OCI-LY1 (cell line): Measurements from ENCODE around the gene RPL18.
"Not testable (repeated sequence)": the region's sequence is repeated elsewhere in the genome, so short reads cannot be mapped to it uniquely, and the experiment has no call there.

Experiments used
- H2AFZ ChIP-seq: fragments of 200-600 bp; sonication (generic), shearing (Covaris generic); 2 replicates; pipeline ENCODE4 v1.6.0; 2014; ENCODE audit warnings: antibody characterized with exemption, mild to moderate bottlenecking, low read length
- H3F3A ChIP-seq: fragments of 200-600 bp; sonication (generic), shearing (Covaris generic); 2 replicates; pipeline ENCODE4 v1.6.0; 2014; ENCODE audit warnings: mild to moderate bottlenecking, antibody characterized with exemption, low read length, moderate library complexity; ENCODE audit not compliant: insufficient read depth
- H3K27ac ChIP-seq: fragments of 200-600 bp; sonication (generic); 2 replicates; pipeline ENCODE4 v1.5.1; 2014; ENCODE audit warnings: low read length, mixed run types, mild to moderate bottlenecking, low read depth; ENCODE audit not compliant: poor library complexity, severe bottlenecking
- H3K27me3 ChIP-seq: fragments of 200-600 bp; sonication (generic); 2 replicates; pipeline ENCODE4 v1.6.0; 2014; ENCODE audit warnings: antibody characterized with exemption, mild to moderate bottlenecking, low read length, moderate library complexity; ENCODE audit not compliant: insufficient read depth
- H3K36me3 ChIP-seq: fragments of 200-600 bp; sonication (generic); 2 replicates; pipeline ENCODE4 v1.6.1; 2014; ENCODE audit warnings: mild to moderate bottlenecking, antibody characterized with exemption, low read length, moderate library complexity, mixed read lengths; ENCODE audit not compliant: insufficient read depth
- H3K4me1 ChIP-seq: fragments of 200-600 bp; sonication (generic); 2 replicates; pipeline ENCODE4 v1.5.1; 2014; ENCODE audit warnings: mild to moderate bottlenecking, low read length, moderate library complexity; ENCODE audit not compliant: insufficient read depth, severe bottlenecking
- H3K4me2 ChIP-seq: fragments of 200-600 bp; sonication (generic), shearing (Covaris generic); 2 replicates; pipeline ENCODE4 v1.6.1; 2014; ENCODE audit warnings: low read length
- H3K4me3 ChIP-seq: fragments of 200-600 bp; sonication (generic); 2 replicates; pipeline ENCODE4 v1.5.1; 2014; ENCODE audit warnings: low read length, low read depth, mild to moderate bottlenecking, mixed read lengths; ENCODE audit not compliant: poor library complexity, severe bottlenecking
- H3K79me2 ChIP-seq: fragments of 200-600 bp; shearing (Covaris generic); 2 replicates; pipeline ENCODE4 v1.6.1; 2016; ENCODE audit warnings: mixed run types, low read length, mixed read lengths; ENCODE audit not compliant: insufficient read depth
- H3K9ac ChIP-seq: fragments of 200-600 bp; sonication (generic), shearing (Covaris generic); 2 replicates; pipeline ENCODE4 v1.6.1; 2014; ENCODE audit warnings: mild to moderate bottlenecking, low read length, mixed read lengths
- H3K9me2 ChIP-seq: fragments of 200-600 bp; sonication (generic), shearing (Covaris generic); 2 replicates; pipeline ENCODE4 v1.6.1; 2014; ENCODE audit warnings: low read depth, mild to moderate bottlenecking, low read length, mixed read lengths
- H3K9me3 ChIP-seq: fragments of 200-600 bp; shearing (Covaris generic); 2 replicates; pipeline ENCODE4 v1.6.1; 2014; ENCODE audit warnings: low read length, mixed read lengths
- H4K20me1 ChIP-seq: fragments of 200-600 bp; sonication (generic), shearing (Covaris generic); 2 replicates; pipeline ENCODE4 v1.6.0; 2016; ENCODE audit warnings: mild to moderate bottlenecking, low read length; ENCODE audit not compliant: insufficient read depth
- CTCF ChIP-seq: fragments of 200-600 bp; sonication (generic), shearing (Covaris generic); IDR thresholded peaks from 2 replicates; pipeline ENCODE4 v1.5.1; 2017; ENCODE audit warnings: mild to moderate bottlenecking, antibody characterized with exemption, low read length, moderate library complexity, mixed read lengths
- EZH2 ChIP-seq: fragments of 200-600 bp; sonication (generic), shearing (Covaris generic); IDR thresholded peaks from 2 replicates; pipeline ENCODE4 v1.8.0; 2017; ENCODE audit warnings: borderline replicate concordance, mixed run types, mild to moderate bottlenecking, antibody characterized with exemption, low read length, moderate library complexity, mixed read lengths

The RPL18 gene

GRCh38 chr19:48658483-48658882, 39.5 kb upstream of the RPL18 start:
- Histone ChIP-seq H4K20me1 (no peaks in the 10 kb centered on the region), H3K9me2 (no peaks in the 10 kb centered on the region), H3K4me1 (peaks cover 7% of the 10 kb centered on the region), H3K36me3 (no peaks in the 10 kb centered on the region), H3K27ac (no peak overlapping the region), H3K4me3 (no peak overlapping the region), H3K4me2 (no peak overlapping the region), H3K27me3 (no peaks in the 10 kb centered on the region), H3K9ac (no peak overlapping the region), H2AFZ (no peak overlapping the region), H3K9me3 (no peaks in the 10 kb centered on the region), H3F3A (no peaks in the 10 kb centered on the region), H3K79me2 (no peaks in the 10 kb centered on the region)
- TF ChIP-seq EZH2: no peak
- TF ChIP-seq CTCF: no peak

GRCh38 chr19:48657828-48658227, 38.9 kb upstream of the RPL18 start:
- H3K4me2 ChIP-seq, H2AFZ ChIP-seq, H3K4me1 ChIP-seq, H3F3A ChIP-seq, H3K9me2 ChIP-seq, H3K79me2 ChIP-seq, H3K9me3 ChIP-seq, H3K27ac ChIP-seq, H3K4me3 ChIP-seq, H3K9ac ChIP-seq, H4K20me1 ChIP-seq, H3K36me3 ChIP-seq, H3K27me3 ChIP-seq: not testable (repeated sequence)

GRCh38 chr19:48656840-48657474, 38.0 kb upstream of the RPL18 start:
- H3K4me3 ChIP-seq: no peak overlapping the region
- no peak for TF ChIP-seq CTCF
- TF ChIP-seq EZH2: no peak
- H3K9ac ChIP-seq: no peak overlapping the region
- H3K4me2 ChIP-seq: no peak overlapping the region
- no peaks in the 10 kb centered on the region for H3K27me3 ChIP-seq
- H4K20me1 ChIP-seq: no peaks in the 10 kb centered on the region
- no peak overlapping the region for H2AFZ ChIP-seq
- H3K36me3 ChIP-seq: no peaks in the 10 kb centered on the region
- no peaks in the 10 kb centered on the region for H3F3A ChIP-seq
- no peaks in the 10 kb centered on the region for H3K79me2 ChIP-seq
- H3K4me1 ChIP-seq: peaks cover 13% of the 10 kb centered on the region
- H3K27ac ChIP-seq: no peak overlapping the region
- H3K9me2 ChIP-seq: no peaks in the 10 kb centered on the region
- no peaks in the 10 kb centered on the region for H3K9me3 ChIP-seq

- Histone ChIP-seq H3K9me2 (no peaks in the 10 kb centered on the region), H3K4me1 (peaks cover 22% of the 10 kb centered on the region), H3K36me3 (no peaks in the 10 kb centered on the region), H3K4me2 (no peak overlapping the region), H3K27me3 (no peaks in the 10 kb centered on the region), H3F3A (no peaks in the 10 kb centered on the region), H4K20me1 (no peaks in the 10 kb centered on the region), H2AFZ (no peak overlapping the region), H3K4me3 (no peak overlapping the region), H3K27ac (no peak overlapping the region), H3K9me3 (no peaks in the 10 kb centered on the region), H3K9ac (no peak overlapping the region), H3K79me2 (no peaks in the 10 kb centered on the region)
- TF ChIP-seq CTCF (no peak), EZH2 (no peak)
Observed at GRCh38 chr19:48654299-48655059, 35.5 kb upstream of the RPL18 start.
